Liver (tissue), 3 donors: ENCODE results near the gene ZNF783.

Experiments
- ATF3 ChIP-seq: IDR thresholded peaks from 2 replicates; pipeline ENCODE4 v1.6.1; 2016; ENCODE audit warnings: antibody characterized with exemption
- CTCF ChIP-seq: fragments of 150-350 bp; IDR thresholded peaks from 2 replicates; pipeline ENCODE4 v1.5.1; 2017; ENCODE audit warnings: improper control_type of control experiment, low read depth, low read length; ENCODE audit not compliant: missing input control
- GABPA ChIP-seq, 2 donors: IDR thresholded peaks in 1 of 2; conservative IDR thresholded peaks in 1 of 2; 2 replicates each; pipeline ENCODE4 v1.6.1; 2016; ENCODE audit warnings: antibody characterized with exemption in 2 of 2, mild to moderate bottlenecking in 1 of 2, moderate library complexity in 1 of 2
- HNF4A ChIP-seq, 2 donors: conservative IDR thresholded peaks; 2 replicates each; pipeline ENCODE4 v1.6.1; 2016; ENCODE audit warnings: antibody characterized with exemption in 2 of 2, mild to moderate bottlenecking in 2 of 2
- HNF4G ChIP-seq: IDR thresholded peaks from 2 replicates; pipeline ENCODE4 v1.6.1; 2016; ENCODE audit warnings: antibody characterized with exemption
- NR2F2 ChIP-seq: IDR thresholded peaks from 2 replicates; pipeline ENCODE4 v1.6.1; 2016; ENCODE audit warnings: antibody characterized with exemption
- RAD21 ChIP-seq, 2 donors: IDR thresholded peaks; 2 replicates each; pipeline ENCODE4 v1.6.1; 2016; ENCODE audit warnings: antibody characterized with exemption in 2 of 2, mild to moderate bottlenecking in 2 of 2
- RXRA ChIP-seq, 2 donors: IDR thresholded peaks; 2 replicates each; pipeline ENCODE4 v1.6.1; 2017 to 2018; ENCODE audit warnings: antibody characterized with exemption in 2 of 2, mild to moderate bottlenecking in 1 of 2
- SP1 ChIP-seq: IDR thresholded peaks from 2 replicates; pipeline ENCODE4 v1.6.1; 2018; ENCODE audit warnings: antibody characterized with exemption, mild to moderate bottlenecking
- TAF1 ChIP-seq: conservative IDR thresholded peaks from 2 replicates; pipeline ENCODE4 v1.6.1; 2016; ENCODE audit warnings: antibody characterized with exemption, mild to moderate bottlenecking
- YY1 ChIP-seq: IDR thresholded peaks from 2 replicates; pipeline ENCODE4 v1.6.1; 2016; ENCODE audit warnings: antibody characterized with exemption, mild to moderate bottlenecking
- TF ChIP-seq, protein P1 (sequence below): IDR thresholded peaks from 2 replicates; pipeline ENCODE4 v1.6.1; 2016; ENCODE audit warnings: antibody characterized with exemption
- donor health status: healthy.
- donor health status: healthy.

DNA sequence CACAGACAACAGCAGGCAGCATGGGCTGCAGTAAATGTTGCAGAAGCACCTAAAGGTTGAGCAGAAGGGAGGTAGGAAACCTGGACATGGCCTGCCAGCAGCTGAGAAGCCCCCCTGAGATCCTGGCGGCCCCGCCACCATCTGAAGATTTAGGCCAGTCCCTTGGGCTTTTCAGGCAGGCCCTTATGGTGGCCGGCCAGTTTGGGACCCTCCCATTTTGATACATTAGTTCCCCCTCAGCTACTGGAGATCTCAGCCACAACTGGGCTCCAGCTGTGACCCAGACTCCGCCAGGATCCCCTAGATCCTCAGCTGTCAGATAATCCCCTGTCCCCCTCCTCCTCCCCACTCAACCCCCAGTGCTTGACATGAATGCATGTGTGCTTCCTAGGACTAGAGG lies 34.4 kb downstream of the ZNF783 start:
- TF ChIP-seq, protein P1, sequence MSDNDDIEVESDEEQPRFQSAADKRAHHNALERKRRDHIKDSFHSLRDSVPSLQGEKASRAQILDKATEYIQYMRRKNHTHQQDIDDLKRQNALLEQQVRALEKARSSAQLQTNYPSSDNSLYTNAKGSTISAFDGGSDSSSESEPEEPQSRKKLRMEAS = no peak
- TF ChIP-seq CTCF (no peak), RAD21 (IDR thresholded peaks at IDR 0.05) (no peak), SP1 (no peak), ATF3 (no peak), YY1 (no peak), HNF4G (no peak), HNF4A (conservative IDR thresholded peaks at IDR 0.05) (no peak), RXRA (IDR thresholded peaks at IDR 0.05) (no peak), GABPA (IDR thresholded peaks at IDR 0.05 in 1 of 2, conservative IDR thresholded peaks at IDR 0.05 in 1 of 2) (no peak), NR2F2 (no peak), TAF1 (no peak)
